ENCODE results near the gene HCRT.

HCRT gene

DNA sequence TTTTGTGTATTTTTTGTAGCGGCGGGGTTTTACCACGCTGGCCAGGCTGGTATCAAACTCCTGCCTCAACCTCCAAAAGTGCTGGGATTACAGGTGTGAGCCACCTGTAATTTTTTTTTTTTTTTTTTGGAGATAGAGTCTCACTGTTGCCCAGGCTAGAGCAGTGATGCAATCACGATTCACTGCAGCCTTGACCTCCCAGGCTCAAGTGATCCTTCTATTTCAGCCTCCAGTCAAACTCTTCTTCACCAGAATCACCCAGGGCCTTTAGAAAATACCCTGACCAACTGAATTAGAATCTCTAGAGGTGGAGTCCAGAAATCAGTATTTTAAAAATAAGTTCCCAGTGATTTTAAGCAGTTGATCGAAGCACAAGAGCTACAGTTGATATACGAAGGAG is 50.1 kb downstream of the HCRT start:
- TF ChIP-seq HOXD13 (CRISPR knock-in tag; IDR thresholded peaks at IDR 0.05; ENCODE audit: borderline replicate concordance) (no peak), ZSCAN23 (tag by site-specific recombination; IDR thresholded peaks at IDR 0.05) (no peak), ZEB2 (tag by site-specific recombination; IDR thresholded peaks at IDR 0.05) (no peak), SCRT1 (tag by site-specific recombination; IDR thresholded peaks at IDR 0.05; ENCODE audit: borderline replicate concordance) (no peak), ZFP3 (tag by site-specific recombination; IDR thresholded peaks at IDR 0.05; ENCODE audit: low read depth) (no peak), ZNF571 (tag by site-specific recombination; IDR thresholded peaks at IDR 0.05) (no peak), ZNF266 (tag by site-specific recombination; IDR thresholded peaks at IDR 0.05; ENCODE audit: low read depth) (no peak), ZFP41 (tag by site-specific recombination; IDR thresholded peaks at IDR 0.05; ENCODE audit: borderline replicate concordance) (no peak), ZNF302 (tag by site-specific recombination; IDR thresholded peaks at IDR 0.05; ENCODE audit: low read depth) (no peak), ZNF404 (tag by site-specific recombination; IDR thresholded peaks at IDR 0.05) (no peak), ZNF843 (tag by site-specific recombination; IDR thresholded peaks at IDR 0.05) (no peak), ZNF394 (tag by site-specific recombination; IDR thresholded peaks at IDR 0.05; ENCODE audit: borderline replicate concordance) (no peak), PRDM1 (tag by site-specific recombination; IDR thresholded peaks at IDR 0.05) (no peak), ZFP37 (tag by site-specific recombination; IDR thresholded peaks at IDR 0.05) (no peak), MYNN (tag by site-specific recombination; IDR thresholded peaks at IDR 0.05; ENCODE audit: borderline replicate concordance) (no peak), ZNF654 (tag by site-specific recombination; IDR thresholded peaks at IDR 0.05; ENCODE audit: low read depth) (no peak)
- TF ChIP-seq, protein P1, sequence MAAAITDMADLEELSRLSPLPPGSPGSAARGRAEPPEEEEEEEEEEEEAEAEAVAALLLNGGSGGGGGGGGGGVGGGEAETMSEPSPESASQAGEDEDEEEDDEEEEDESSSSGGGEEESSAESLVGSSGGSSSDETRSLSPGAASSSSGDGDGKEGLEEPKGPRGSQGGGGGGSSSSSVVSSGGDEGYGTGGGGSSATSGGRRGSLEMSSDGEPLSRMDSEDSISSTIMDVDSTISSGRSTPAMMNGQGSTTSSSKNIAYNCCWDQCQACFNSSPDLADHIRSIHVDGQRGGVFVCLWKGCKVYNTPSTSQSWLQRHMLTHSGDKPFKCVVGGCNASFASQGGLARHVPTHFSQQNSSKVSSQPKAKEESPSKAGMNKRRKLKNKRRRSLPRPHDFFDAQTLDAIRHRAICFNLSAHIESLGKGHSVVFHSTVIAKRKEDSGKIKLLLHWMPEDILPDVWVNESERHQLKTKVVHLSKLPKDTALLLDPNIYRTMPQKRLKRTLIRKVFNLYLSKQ (tag by site-specific recombination; IDR thresholded peaks at IDR 0.05; ENCODE audit: borderline replicate concordance) = no peak
- TF ChIP-seq, protein P2, sequence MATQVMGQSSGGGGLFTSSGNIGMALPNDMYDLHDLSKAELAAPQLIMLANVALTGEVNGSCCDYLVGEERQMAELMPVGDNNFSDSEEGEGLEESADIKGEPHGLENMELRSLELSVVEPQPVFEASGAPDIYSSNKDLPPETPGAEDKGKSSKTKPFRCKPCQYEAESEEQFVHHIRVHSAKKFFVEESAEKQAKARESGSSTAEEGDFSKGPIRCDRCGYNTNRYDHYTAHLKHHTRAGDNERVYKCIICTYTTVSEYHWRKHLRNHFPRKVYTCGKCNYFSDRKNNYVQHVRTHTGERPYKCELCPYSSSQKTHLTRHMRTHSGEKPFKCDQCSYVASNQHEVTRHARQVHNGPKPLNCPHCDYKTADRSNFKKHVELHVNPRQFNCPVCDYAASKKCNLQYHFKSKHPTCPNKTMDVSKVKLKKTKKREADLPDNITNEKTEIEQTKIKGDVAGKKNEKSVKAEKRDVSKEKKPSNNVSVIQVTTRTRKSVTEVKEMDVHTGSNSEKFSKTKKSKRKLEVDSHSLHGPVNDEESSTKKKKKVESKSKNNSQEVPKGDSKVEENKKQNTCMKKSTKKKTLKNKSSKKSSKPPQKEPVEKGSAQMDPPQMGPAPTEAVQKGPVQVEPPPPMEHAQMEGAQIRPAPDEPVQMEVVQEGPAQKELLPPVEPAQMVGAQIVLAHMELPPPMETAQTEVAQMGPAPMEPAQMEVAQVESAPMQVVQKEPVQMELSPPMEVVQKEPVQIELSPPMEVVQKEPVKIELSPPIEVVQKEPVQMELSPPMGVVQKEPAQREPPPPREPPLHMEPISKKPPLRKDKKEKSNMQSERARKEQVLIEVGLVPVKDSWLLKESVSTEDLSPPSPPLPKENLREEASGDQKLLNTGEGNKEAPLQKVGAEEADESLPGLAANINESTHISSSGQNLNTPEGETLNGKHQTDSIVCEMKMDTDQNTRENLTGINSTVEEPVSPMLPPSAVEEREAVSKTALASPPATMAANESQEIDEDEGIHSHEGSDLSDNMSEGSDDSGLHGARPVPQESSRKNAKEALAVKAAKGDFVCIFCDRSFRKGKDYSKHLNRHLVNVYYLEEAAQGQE (tag by site-specific recombination; IDR thresholded peaks at IDR 0.05) = no peak
- TF ChIP-seq, protein P3, sequence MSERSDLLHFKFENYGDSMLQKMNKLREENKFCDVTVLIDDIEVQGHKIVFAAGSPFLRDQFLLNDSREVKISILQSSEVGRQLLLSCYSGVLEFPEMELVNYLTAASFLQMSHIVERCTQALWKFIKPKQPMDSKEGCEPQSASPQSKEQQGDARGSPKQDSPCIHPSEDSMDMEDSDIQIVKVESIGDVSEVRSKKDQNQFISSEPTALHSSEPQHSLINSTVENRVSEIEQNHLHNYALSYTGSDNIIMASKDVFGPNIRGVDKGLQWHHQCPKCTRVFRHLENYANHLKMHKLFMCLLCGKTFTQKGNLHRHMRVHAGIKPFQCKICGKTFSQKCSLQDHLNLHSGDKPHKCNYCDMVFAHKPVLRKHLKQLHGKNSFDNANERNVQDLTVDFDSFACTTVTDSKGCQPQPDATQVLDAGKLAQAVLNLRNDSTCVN (tag by site-specific recombination; optimal IDR thresholded peaks at IDR 0.05) = no peak
- TF ChIP-seq, protein P4, sequence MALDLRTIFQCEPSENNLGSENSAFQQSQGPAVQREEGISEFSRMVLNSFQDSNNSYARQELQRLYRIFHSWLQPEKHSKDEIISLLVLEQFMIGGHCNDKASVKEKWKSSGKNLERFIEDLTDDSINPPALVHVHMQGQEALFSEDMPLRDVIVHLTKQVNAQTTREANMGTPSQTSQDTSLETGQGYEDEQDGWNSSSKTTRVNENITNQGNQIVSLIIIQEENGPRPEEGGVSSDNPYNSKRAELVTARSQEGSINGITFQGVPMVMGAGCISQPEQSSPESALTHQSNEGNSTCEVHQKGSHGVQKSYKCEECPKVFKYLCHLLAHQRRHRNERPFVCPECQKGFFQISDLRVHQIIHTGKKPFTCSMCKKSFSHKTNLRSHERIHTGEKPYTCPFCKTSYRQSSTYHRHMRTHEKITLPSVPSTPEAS (tag by site-specific recombination; IDR thresholded peaks at IDR 0.05) = no peak
- Histone ChIP-seq H3K4me1 (ENCODE audit: control insufficient read depth, insufficient read depth, low read length) (peaks cover 28% of the 10 kb centered on the region), H3K4me3 (ENCODE audit: low read depth, low read length) (no peak overlapping the region), H3K36me3 (ENCODE audit: control insufficient read depth in 2 of 2, insufficient read depth in 1 of 2, low read length in 2 of 2) (peaks cover 10 to 57% of the 10 kb centered on the region in 2 experiments; a peak in 2 of 3 replicates), H3K9me3 (ENCODE audit: control insufficient read depth, insufficient read depth, low read depth, low read length) (no peaks in the 10 kb centered on the region), H3K27ac (ENCODE audit: extremely low read depth, low read depth, low read length) (no peak overlapping the region)
- ChIA-PET POLR2A (interaction anchor here (1.0 to 2.0 kb wide), 4 partner anchors 9 to 169 kb away, joined by 3 to 8 read pairs (median 4); partner anchors contain the start of genes GHDC and KAT2A), CTCF (interaction anchor here (0.7 to 2.5 kb wide), 4 partner anchors 13 to 28 kb away, joined by 3 to 11 read pairs (median 3); no protein-coding TSS in a partner anchor)

All from HEK293 (cell line).